Measurements from ENCODE around the gene WASF2.

- no peak for TF ChIP-seq CTCF (IDR thresholded peaks at IDR 0.05)
- TF ChIP-seq POLR2AphosphoS5 (IDR thresholded peaks at IDR 0.05) = no peak
- TF ChIP-seq POLR2A (IDR thresholded peaks at IDR 0.05) = no peak
These were observed 72.3 kb downstream of the WASF2 start for GRCh38 chr1:27417713-27418112.
